Parathyroid adenoma (tissue), 2 donors: ENCODE data around the gene DNMT3L.

Experiments
- H2AFZ ChIP-seq: fragments of 300-600 bp; sonication (generic); one replicate; pipeline ENCODE4 v1.7.0; 2017; ENCODE audit warnings: antibody characterized with exemption, mild to moderate bottlenecking
- H3K27ac ChIP-seq: fragments of 300-600 bp; sonication (generic); one replicate; pipeline ENCODE4 v1.7.0; 2017
- H3K27me3 ChIP-seq: fragments of 300-600 bp; sonication (generic); one replicate; pipeline ENCODE4 v1.7.0; 2017; ENCODE audit warnings: low read length; ENCODE audit not compliant: control insufficient read depth, insufficient read depth
- H3K36me3 ChIP-seq: fragments of 300-600 bp; sonication (generic); one replicate; pipeline ENCODE4 v1.7.0; 2017; ENCODE audit warnings: low read length; ENCODE audit not compliant: control insufficient read depth, insufficient read depth
- H3K4me1 ChIP-seq: fragments of 300-600 bp; sonication (generic); one replicate; pipeline ENCODE4 v1.7.0; 2017; ENCODE audit warnings: control low read depth
- H3K4me2 ChIP-seq: fragments of 300-600 bp; sonication (generic); one replicate; pipeline ENCODE4 v1.7.0; 2017; ENCODE audit warnings: low read length
- H3K4me3 ChIP-seq: fragments of 300-600 bp; sonication (generic); one replicate; pipeline ENCODE4 v1.7.0; 2017; ENCODE audit warnings: low read depth, low read length
- H3K79me2 ChIP-seq: fragments of 300-600 bp; sonication (generic); one replicate; pipeline ENCODE4 v1.7.0; 2017; ENCODE audit warnings: control low read depth
- H3K9ac ChIP-seq: fragments of 300-600 bp; sonication (generic); one replicate; pipeline ENCODE4 v1.7.0; 2017; ENCODE audit warnings: mild to moderate bottlenecking
- H3K9me3 ChIP-seq: fragments of 300-600 bp; sonication (generic); one replicate; pipeline ENCODE4 v1.7.0; 2017; ENCODE audit warnings: low read length; ENCODE audit not compliant: control insufficient read depth
- CTCF ChIP-seq: fragments of 300-600 bp; sonication (generic); IDR thresholded peaks from one replicate; pipeline ENCODE4 v1.7.0; 2017; ENCODE audit warnings: antibody characterized with exemption, mild to moderate bottlenecking
- donor health status: primary hyperparathyroidism.

The DNMT3L gene

GRCh38 chr21:44288251-44289110 is 26.8 kb upstream of the DNMT3L start:
- H3K36me3 ChIP-seq: no peaks in the 10 kb centered on the region
- H3K4me1 ChIP-seq: no peaks in the 10 kb centered on the region
- no peak overlapping the region for H3K4me2 ChIP-seq
- no peak overlapping the region for H3K27ac ChIP-seq
- no peaks in the 10 kb centered on the region for H3K27me3 ChIP-seq
- H2AFZ ChIP-seq: no peak overlapping the region
- no peaks in the 10 kb centered on the region for H3K79me2 ChIP-seq
- no peaks in the 10 kb centered on the region for H3K9me3 ChIP-seq
- no peak for TF ChIP-seq CTCF
- H3K4me3 ChIP-seq: no peak overlapping the region
- no peak overlapping the region for H3K9ac ChIP-seq

- no peak overlapping the region for H3K9ac ChIP-seq
- no peak for TF ChIP-seq CTCF
- H3K36me3 ChIP-seq: no peaks in the 10 kb centered on the region
- no peak overlapping the region for H3K4me2 ChIP-seq
- no peak overlapping the region for H3K4me3 ChIP-seq
- H3K9me3 ChIP-seq: no peaks in the 10 kb centered on the region
- no peak overlapping the region for H2AFZ ChIP-seq
- H3K4me1 ChIP-seq: no peaks in the 10 kb centered on the region
- H3K27ac ChIP-seq: no peak overlapping the region
- H3K27me3 ChIP-seq: no peaks in the 10 kb centered on the region
- H3K79me2 ChIP-seq: no peaks in the 10 kb centered on the region
Observed at GRCh38 chr21:44286716-44287632, 25.3 kb upstream of the DNMT3L start.

- H3K27me3 ChIP-seq: no peaks in the 10 kb centered on the region
Observed at GRCh38 chr21:44286086-44286715, 24.5 kb upstream of the DNMT3L start.

More at GRCh38 chr21:44286086-44286715, 24.5 kb upstream of the DNMT3L start:
- TF ChIP-seq CTCF: no peak
- H3K9me3 ChIP-seq: no peaks in the 10 kb centered on the region
- no peak overlapping the region for H3K27ac ChIP-seq
- no peak overlapping the region for H3K9ac ChIP-seq
- H3K36me3 ChIP-seq: no peaks in the 10 kb centered on the region
- no peaks in the 10 kb centered on the region for H3K79me2 ChIP-seq
- no peak overlapping the region for H2AFZ ChIP-seq
- H3K4me1 ChIP-seq: no peaks in the 10 kb centered on the region
- no peak overlapping the region for H3K4me2 ChIP-seq
- H3K4me3 ChIP-seq: no peak overlapping the region
